Brain microvascular endothelial cell (primary cell): ENCODE measurements around the gene FBXO42.
A peak's percentile ranks its signal among the peaks of the same experiment; 100 is the strongest.

ENCODE experiments used
- DNase-seq: peaks from one replicate; pipeline ENCODE4 v3.0.0-alpha.2; 2020
- H3K27ac ChIP-seq: fragments of 250-450 bp; sonication (Bioruptor Pico); 2 replicates; pipeline ENCODE4 v1.5.1; 2020; ENCODE audit warnings: mild to moderate bottlenecking, moderate library complexity
- H3K27me3 ChIP-seq: fragments of 250-450 bp; sonication (Bioruptor Pico); replicated peaks from 2 replicates; pipeline ENCODE4 v1.5.1; 2020; ENCODE audit warnings: mild to moderate bottlenecking
- H3K36me3 ChIP-seq: fragments of 250-450 bp; sonication (Bioruptor Pico); replicated peaks from 2 replicates; pipeline ENCODE4 v1.5.1; 2020; ENCODE audit warnings: mild to moderate bottlenecking
- H3K4me3 ChIP-seq: 2 replicates; pipeline ENCODE4 v1.5.1; 2011; ENCODE audit warnings: low read depth, mild to moderate bottlenecking, control low read depth, low read length, moderate library complexity
- in situ Hi-C: cut with HindIII; loops from 2 replicates; pipeline ENCODE4 v1.10.0; 2017; ENCODE audit warnings: low sequenced_read_pairs, low pct_ligation_motif_present
- TF ChIP-seq, protein P1 (sequence below): IDR thresholded peaks from 2 replicates; pipeline ENCODE4 v1.5.1; 2011; ENCODE audit warnings: low read depth, mild to moderate bottlenecking, moderate library complexity, low read length, control low read depth, inconsistent platforms; ENCODE audit errors: missing control alignments

Gene FBXO42

DNA sequence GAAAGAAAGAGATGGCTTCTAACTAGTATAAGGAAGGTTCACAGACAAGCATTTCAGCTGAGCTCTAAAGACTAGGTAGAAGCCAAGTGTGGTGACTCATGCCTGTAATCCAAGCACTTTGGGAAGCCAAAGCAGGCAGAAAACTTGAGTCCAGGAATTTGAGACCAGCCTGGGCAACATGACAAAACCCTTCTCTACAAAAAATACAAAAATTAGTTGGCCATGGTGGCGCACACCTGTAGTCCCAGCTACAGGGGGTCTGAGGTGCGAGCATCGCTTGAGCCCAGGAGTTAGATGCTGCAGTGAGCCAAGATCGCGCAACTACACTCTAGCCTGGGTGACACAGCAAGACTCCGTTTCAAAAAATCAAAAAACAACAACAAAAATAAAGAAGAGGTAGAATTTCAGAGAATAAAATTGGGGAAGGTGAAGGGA lies 27.8 kb downstream of the FBXO42 start:
- H3K36me3 ChIP-seq = no peaks in the 10 kb centered on the region
- H3K27me3 ChIP-seq = no peaks in the 10 kb centered on the region
- TF ChIP-seq, protein P1, sequence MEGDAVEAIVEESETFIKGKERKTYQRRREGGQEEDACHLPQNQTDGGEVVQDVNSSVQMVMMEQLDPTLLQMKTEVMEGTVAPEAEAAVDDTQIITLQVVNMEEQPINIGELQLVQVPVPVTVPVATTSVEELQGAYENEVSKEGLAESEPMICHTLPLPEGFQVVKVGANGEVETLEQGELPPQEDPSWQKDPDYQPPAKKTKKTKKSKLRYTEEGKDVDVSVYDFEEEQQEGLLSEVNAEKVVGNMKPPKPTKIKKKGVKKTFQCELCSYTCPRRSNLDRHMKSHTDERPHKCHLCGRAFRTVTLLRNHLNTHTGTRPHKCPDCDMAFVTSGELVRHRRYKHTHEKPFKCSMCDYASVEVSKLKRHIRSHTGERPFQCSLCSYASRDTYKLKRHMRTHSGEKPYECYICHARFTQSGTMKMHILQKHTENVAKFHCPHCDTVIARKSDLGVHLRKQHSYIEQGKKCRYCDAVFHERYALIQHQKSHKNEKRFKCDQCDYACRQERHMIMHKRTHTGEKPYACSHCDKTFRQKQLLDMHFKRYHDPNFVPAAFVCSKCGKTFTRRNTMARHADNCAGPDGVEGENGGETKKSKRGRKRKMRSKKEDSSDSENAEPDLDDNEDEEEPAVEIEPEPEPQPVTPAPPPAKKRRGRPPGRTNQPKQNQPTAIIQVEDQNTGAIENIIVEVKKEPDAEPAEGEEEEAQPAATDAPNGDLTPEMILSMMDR = no peak
- peak; percentile 76 for DNase-seq
- in situ Hi-C loops = no loop called here
- H3K4me3 ChIP-seq = no peak overlapping the region
- H3K27ac ChIP-seq = no peak overlapping the region

DNA sequence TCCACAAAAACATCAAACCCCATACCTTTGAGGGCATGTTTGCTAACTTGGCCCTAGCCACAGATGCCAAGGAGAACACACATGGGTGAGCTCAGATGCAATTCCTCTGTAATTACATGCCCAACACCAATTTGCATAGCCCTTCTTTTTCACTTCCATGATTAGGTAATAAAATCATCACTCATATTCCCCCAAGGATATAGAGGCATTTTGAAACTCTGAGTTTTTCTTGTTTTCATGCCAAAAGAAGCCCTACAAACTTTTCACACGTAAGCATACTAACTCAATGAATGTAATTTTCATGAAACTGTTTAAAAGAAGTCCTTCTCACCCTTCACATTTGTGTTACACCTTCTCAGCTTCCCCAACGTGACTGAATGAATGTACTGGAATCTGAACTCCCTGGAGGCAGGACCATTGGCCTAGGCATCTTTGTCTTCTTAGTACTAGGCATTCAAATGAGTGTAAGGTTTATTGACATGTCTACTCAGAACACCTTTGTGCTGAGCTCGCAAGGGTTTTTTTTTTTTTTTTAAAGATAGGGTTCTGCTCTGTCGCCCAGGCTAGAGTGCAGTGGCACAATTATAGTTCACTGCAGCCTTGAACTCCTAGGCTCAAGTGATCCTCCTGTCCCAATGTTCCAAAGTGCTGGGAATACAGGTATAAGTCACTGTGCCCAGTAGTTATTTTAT lies 31.0 kb downstream of the FBXO42 start:
- Histone ChIP-seq H3K27me3 (no peaks in the 10 kb centered on the region), H3K4me3 (no peak overlapping the region), H3K27ac (no peak overlapping the region), H3K36me3 (no peaks in the 10 kb centered on the region)
- in situ Hi-C loops = no loop called here
- TF ChIP-seq, protein P1 = no peak
- DNase-seq = no peak

DNA sequence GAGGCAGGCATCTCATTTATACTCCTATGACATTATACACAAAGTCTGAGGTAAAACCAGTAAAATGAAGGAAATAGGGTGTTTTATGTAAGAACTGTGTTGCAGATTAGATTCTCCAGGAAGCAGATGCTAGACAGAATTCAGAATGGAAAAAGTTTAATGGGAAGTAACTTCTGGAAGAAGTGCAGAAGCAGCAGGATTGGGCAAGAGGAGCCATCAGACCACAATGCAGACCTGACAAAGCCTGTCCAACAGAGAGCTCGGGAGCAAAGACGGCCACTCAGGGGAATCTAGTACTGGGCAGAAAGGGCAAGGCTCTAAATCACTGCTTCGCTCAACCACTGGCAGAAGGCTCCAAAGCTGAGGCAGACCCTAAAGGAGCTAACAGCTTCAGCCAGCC lies 33.7 kb downstream of the FBXO42 start:
- Histone ChIP-seq H3K27ac (no peak overlapping the region), H3K4me3 (no peak overlapping the region), H3K36me3 (peaks cover 13% of the 10 kb centered on the region), H3K27me3 (no peaks in the 10 kb centered on the region)
- TF ChIP-seq, protein P1 = no peak
- in situ Hi-C loops = no loop called here
- DNase-seq = no peak

DNA sequence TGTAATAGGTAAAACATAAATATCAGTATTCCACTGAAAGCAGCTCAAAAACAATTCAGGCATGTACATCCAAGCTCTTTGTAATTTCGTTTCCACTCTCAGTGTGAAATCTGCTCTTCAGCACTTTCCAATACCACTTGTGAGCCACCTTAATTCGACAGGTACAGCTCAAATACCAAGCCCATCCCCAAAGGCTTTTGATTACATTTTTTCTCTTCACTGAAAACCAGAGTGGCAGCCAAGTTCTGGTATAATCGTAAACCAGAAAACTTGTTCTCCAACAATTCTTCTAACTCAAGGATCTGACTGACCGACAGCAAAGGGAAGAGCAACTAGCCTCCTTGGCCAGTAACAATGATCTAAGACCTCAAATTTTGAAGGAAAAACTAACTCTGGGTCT lies 36.8 kb downstream of the FBXO42 start:
- no peak for DNase-seq
- in situ Hi-C loops = no loop called here

DNA sequence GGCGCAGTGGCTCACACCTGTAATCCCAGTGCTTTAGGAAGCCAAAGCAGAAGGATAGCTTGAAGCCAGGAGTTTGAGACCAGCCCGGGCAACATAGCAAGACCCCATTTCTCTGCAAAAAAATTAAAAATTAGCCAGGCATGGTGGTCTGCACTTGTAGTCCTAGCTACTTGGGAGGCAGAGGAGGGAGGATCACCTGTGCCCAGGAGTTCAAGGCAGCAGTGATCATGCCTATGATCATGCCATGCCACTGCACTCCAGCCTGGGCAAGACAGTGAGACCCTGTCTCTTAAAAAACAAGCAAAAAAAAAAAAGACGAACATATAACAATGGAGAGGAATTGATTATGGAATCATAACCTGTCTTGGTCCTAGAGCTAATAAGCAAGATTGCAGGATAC lies 45.1 kb downstream of the FBXO42 start:
- Histone ChIP-seq H3K36me3 (peaks cover 22% of the 10 kb centered on the region), H3K27ac (no peak overlapping the region), H3K27me3 (no peaks in the 10 kb centered on the region), H3K4me3 (no peak overlapping the region)
- TF ChIP-seq, protein P1 = no peak
- DNase-seq = no peak
- in situ Hi-C loops = no loop called here

More for the DNA sequence above, 36.8 kb downstream of the FBXO42 start:
- Histone ChIP-seq H3K4me3 (no peak overlapping the region), H3K27me3 (no peaks in the 10 kb centered on the region), H3K36me3 (peaks cover 21% of the 10 kb centered on the region), H3K27ac (no peak overlapping the region)
- TF ChIP-seq, protein P1 = no peak
